HEK293 (cell line): ENCODE measurements around the gene GNB2.

Experiments used
- SALL2 ChIP-seq: fragments of 450-650 bp; formaldehyde crosslinking; IDR thresholded peaks from 2 replicates; pipeline ENCODE4 v1.5.0; 2017; ENCODE audit warnings: missing biosample characterization, mild to moderate bottlenecking, missing genetic modification characterization, borderline replicate concordance
- ZNF24 ChIP-seq: fragments of 450-650 bp; formaldehyde crosslinking; IDR thresholded peaks from 2 replicates; pipeline ENCODE4 v1.5.1; 2016; ENCODE audit warnings: missing biosample characterization, missing genetic modification characterization
- ZNF274 ChIP-seq, 2 experiments: fragments of 200-500 bp in 1 of 2; fragments of 450-650 bp in 1 of 2; sonication (Bioruptor generic) in 1 of 2; formaldehyde crosslinking in 1 of 2; IDR thresholded peaks; 2 replicates each; pipeline versions ENCODE4 v1.5.1 to v1.6.1; 2014 to 2016; ENCODE audit warnings: borderline replicate concordance in 1 of 2, inconsistent platforms in 1 of 2, low read length in 1 of 2, missing biosample characterization in 1 of 2, missing genetic modification characterization in 1 of 2
- ZNF335 ChIP-seq: fragments of 450-650 bp; formaldehyde crosslinking; conservative IDR thresholded peaks from 2 replicates; pipeline ENCODE4 v1.5.1; 2016; ENCODE audit warnings: missing biosample characterization, missing genetic modification characterization
- ZSCAN30 ChIP-seq: fragments of 450-650 bp; IDR thresholded peaks from 2 replicates; pipeline ENCODE4 v1.5.1; 2018; ENCODE audit warnings: missing biosample characterization, mild to moderate bottlenecking, missing genetic modification characterization, moderate library complexity
- TF ChIP-seq, protein P1 (sequence below): fragments of 450-650 bp; formaldehyde crosslinking; IDR thresholded peaks from 2 replicates; pipeline ENCODE4 v1.5.1; 2016; ENCODE audit warnings: missing biosample characterization, missing genetic modification characterization

- TF ChIP-seq, protein P1, sequence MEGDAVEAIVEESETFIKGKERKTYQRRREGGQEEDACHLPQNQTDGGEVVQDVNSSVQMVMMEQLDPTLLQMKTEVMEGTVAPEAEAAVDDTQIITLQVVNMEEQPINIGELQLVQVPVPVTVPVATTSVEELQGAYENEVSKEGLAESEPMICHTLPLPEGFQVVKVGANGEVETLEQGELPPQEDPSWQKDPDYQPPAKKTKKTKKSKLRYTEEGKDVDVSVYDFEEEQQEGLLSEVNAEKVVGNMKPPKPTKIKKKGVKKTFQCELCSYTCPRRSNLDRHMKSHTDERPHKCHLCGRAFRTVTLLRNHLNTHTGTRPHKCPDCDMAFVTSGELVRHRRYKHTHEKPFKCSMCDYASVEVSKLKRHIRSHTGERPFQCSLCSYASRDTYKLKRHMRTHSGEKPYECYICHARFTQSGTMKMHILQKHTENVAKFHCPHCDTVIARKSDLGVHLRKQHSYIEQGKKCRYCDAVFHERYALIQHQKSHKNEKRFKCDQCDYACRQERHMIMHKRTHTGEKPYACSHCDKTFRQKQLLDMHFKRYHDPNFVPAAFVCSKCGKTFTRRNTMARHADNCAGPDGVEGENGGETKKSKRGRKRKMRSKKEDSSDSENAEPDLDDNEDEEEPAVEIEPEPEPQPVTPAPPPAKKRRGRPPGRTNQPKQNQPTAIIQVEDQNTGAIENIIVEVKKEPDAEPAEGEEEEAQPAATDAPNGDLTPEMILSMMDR: no peak
- TF ChIP-seq ZSCAN30 (tag by site-specific recombination) (no peak), ZNF274 (IDR thresholded peaks at IDR 0.05; ENCODE audit: low read length) (no peak), ZNF274 (tag by site-specific recombination; IDR thresholded peaks at IDR 0.05; ENCODE audit: borderline replicate concordance) (no peak), ZNF24 (tag by site-specific recombination) (no peak), ZNF335 (tag by site-specific recombination) (no peak), SALL2 (tag by site-specific recombination) (no peak)
These were observed 50.3 kb downstream of the GNB2 start for GRCh38 chr7:100723732-100724275.
